HEK293 (cell line): ENCODE measurements around the gene PTHLH.

ENCODE experiments used
- CTCF ChIA-PET: fragments of 350-600 bp; formaldehyde crosslinking; extraction: SDS; loops from one replicate; lab custom pipeline; 2021; ENCODE audit warnings: antibody characterized with exemption; lab: Yijun Ruan, JAX
- POLR2A ChIA-PET: fragments of 300-600 bp; formaldehyde crosslinking; extraction: SDS; loops from one replicate; lab custom pipeline; 2020; ENCODE audit warnings: antibody characterized with exemption, inconsistent platforms; lab: Yijun Ruan, JAX
- H3K27ac ChIP-seq: fragments of 200-500 bp; sonication (Bioruptor generic); 2 replicates; pipeline ENCODE4 v1.5.1; 2014; ENCODE audit warnings: low read depth, low read length, control low read depth, inconsistent platforms; ENCODE audit errors: extremely low read depth
- H3K36me3 ChIP-seq, 2 experiments: fragments of 200-500 bp in 1 of 2; sonication (Bioruptor generic) in 1 of 2; 1 replicate in 1 of 2; 2 replicates in 1 of 2; pipeline ENCODE4 v1.5.1; 2014 to 2017; ENCODE audit warnings: inconsistent platforms in 2 of 2, low read length in 2 of 2; ENCODE audit not compliant: control insufficient read depth in 2 of 2, insufficient read depth in 1 of 2
- H3K4me1 ChIP-seq: fragments of 200-500 bp; sonication (Bioruptor generic); 2 replicates; pipeline ENCODE4 v1.5.1; 2014; ENCODE audit warnings: mild to moderate bottlenecking, low read length, inconsistent platforms; ENCODE audit not compliant: control insufficient read depth, insufficient read depth
- H3K4me3 ChIP-seq: 2 replicates; pipeline ENCODE4 v1.5.1; 2011; ENCODE audit warnings: low read depth, mild to moderate bottlenecking, control low read depth, low read length, moderate library complexity
- H3K9me3 ChIP-seq: fragments of 200-500 bp; sonication (Bioruptor generic); 2 replicates; pipeline ENCODE4 v1.5.1; 2014; ENCODE audit warnings: low read depth, low read length, inconsistent platforms; ENCODE audit not compliant: control insufficient read depth, insufficient read depth
- BCL11A ChIP-seq: fragments of 450-650 bp; formaldehyde crosslinking; IDR thresholded peaks from 2 replicates; pipeline ENCODE4 v1.5.1; 2016; ENCODE audit warnings: low read depth, missing biosample characterization, missing genetic modification characterization
- HOXD13 ChIP-seq: sonication (generic); formaldehyde crosslinking; IDR thresholded peaks from 2 replicates; pipeline ENCODE4 v1.8.0; 2022; ENCODE audit warnings: missing genetic modification reagents, borderline replicate concordance
- ZNF132 ChIP-seq: fragments of 450-650 bp; formaldehyde crosslinking; IDR thresholded peaks from 2 replicates; pipeline ENCODE4 v1.5.1; 2017; ENCODE audit warnings: missing biosample characterization, missing genetic modification characterization, borderline replicate concordance
- ZNF138 ChIP-seq: fragments of 450-650 bp; formaldehyde crosslinking; IDR thresholded peaks from 2 replicates; pipeline ENCODE4 v1.5.1; 2016; ENCODE audit warnings: missing biosample characterization, missing genetic modification characterization, borderline replicate concordance
- ZNF350 ChIP-seq: fragments of 450-650 bp; formaldehyde crosslinking; IDR thresholded peaks from 2 replicates; pipeline ENCODE4 v1.5.0; 2017; ENCODE audit warnings: missing biosample characterization, mild to moderate bottlenecking, missing genetic modification characterization
- ZNF404 ChIP-seq: fragments of 450-650 bp; formaldehyde crosslinking; IDR thresholded peaks from 2 replicates; pipeline ENCODE4 v1.5.1; 2017; ENCODE audit warnings: missing biosample characterization, missing genetic modification characterization
- ZNF530 ChIP-seq: fragments of 450-650 bp; formaldehyde crosslinking; IDR thresholded peaks from 2 replicates; pipeline ENCODE4 v1.5.1; 2016; ENCODE audit warnings: low read depth, missing biosample characterization, missing genetic modification characterization
- ZNF707 ChIP-seq: fragments of 450-650 bp; formaldehyde crosslinking; IDR thresholded peaks from 2 replicates; pipeline ENCODE4 v1.5.1; 2016; ENCODE audit warnings: missing biosample characterization, missing genetic modification characterization
- ZSCAN16 ChIP-seq: fragments of 450-650 bp; formaldehyde crosslinking; IDR thresholded peaks from 2 replicates; pipeline ENCODE4 v1.5.1; 2016; ENCODE audit warnings: missing biosample characterization, missing genetic modification characterization
- TF ChIP-seq, protein P1 (sequence below): fragments of 450-650 bp; formaldehyde crosslinking; IDR thresholded peaks from 2 replicates; pipeline ENCODE4 v1.5.1; 2016; ENCODE audit warnings: missing biosample characterization, missing genetic modification characterization, low read depth
- TF ChIP-seq, protein P2 (sequence below): fragments of 450-650 bp; formaldehyde crosslinking; IDR thresholded peaks from 2 replicates; pipeline ENCODE4 v1.5.1; 2017; ENCODE audit warnings: missing biosample characterization, mild to moderate bottlenecking, missing genetic modification characterization, moderate library complexity
- TF ChIP-seq, protein P3 (sequence below): IDR thresholded peaks from 2 replicates; pipeline ENCODE4 v1.6.1; 2011; ENCODE audit warnings: mild to moderate bottlenecking, low read depth, low read length, borderline replicate concordance
- TF ChIP-seq, protein P4 (sequence below): fragments of 450-650 bp; formaldehyde crosslinking; IDR thresholded peaks from 2 replicates; pipeline ENCODE4 v1.5.1; 2017; ENCODE audit warnings: missing biosample characterization, missing genetic modification characterization
- TF ChIP-seq, protein P5 (sequence below): fragments of 450-650 bp; formaldehyde crosslinking; IDR thresholded peaks from 2 replicates; pipeline ENCODE4 v1.5.1; 2016; ENCODE audit warnings: missing biosample characterization, missing genetic modification characterization, borderline replicate concordance
- TF ChIP-seq, protein P6 (sequence below): fragments of 450-650 bp; formaldehyde crosslinking; conservative IDR thresholded peaks from 2 replicates; pipeline ENCODE4 v1.5.1; 2016; ENCODE audit warnings: low read depth, missing biosample characterization, missing genetic modification characterization
- TF ChIP-seq, protein P7 (sequence below): fragments of 450-650 bp; formaldehyde crosslinking; IDR thresholded peaks from 2 replicates; pipeline ENCODE4 v1.5.1; 2016; ENCODE audit warnings: missing biosample characterization, missing genetic modification characterization

Gene PTHLH

DNA sequence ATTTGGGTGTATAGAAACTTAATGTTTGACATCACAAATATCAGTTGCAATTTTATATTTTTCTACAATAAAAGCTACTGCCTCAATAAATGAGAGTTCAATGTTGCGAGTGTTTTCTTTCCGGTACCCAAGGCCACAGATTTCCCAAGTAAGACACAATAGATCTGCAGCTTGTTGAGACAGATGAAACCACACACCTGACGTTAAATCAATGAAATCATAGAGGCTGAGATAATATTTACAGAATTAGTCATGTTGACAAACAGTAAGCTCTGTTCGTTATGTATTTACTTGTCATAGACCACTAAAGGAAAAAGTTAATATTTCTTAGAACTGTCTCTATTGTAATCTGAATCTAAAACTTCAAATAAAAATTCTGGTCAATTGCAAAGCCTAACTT, 49.2 kb upstream of the PTHLH start (continued):
- TF ChIP-seq ZNF132 (tag by site-specific recombination) (no peak), ZNF707 (tag by site-specific recombination) (no peak)
- TF ChIP-seq, all 188 proteins: peak for 0

DNA sequence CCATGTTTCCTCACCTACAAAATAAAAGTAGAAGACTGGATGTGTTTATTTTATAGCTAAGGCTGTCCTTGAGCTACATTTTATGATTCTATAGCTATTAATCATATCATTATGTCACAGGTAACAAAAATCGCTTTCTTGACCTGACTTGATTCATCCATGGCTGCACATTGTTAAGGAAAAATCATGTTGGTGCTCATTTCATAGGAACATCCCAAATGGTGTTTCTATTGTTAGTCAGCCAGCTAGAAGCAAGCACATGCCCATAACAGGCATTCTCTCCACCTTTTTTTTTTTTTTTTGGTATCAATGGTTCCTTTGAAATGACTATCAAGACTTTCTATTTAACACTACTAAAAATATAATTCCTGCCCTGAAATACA, 45.3 kb upstream of the PTHLH start:
- TF ChIP-seq, protein P1, sequence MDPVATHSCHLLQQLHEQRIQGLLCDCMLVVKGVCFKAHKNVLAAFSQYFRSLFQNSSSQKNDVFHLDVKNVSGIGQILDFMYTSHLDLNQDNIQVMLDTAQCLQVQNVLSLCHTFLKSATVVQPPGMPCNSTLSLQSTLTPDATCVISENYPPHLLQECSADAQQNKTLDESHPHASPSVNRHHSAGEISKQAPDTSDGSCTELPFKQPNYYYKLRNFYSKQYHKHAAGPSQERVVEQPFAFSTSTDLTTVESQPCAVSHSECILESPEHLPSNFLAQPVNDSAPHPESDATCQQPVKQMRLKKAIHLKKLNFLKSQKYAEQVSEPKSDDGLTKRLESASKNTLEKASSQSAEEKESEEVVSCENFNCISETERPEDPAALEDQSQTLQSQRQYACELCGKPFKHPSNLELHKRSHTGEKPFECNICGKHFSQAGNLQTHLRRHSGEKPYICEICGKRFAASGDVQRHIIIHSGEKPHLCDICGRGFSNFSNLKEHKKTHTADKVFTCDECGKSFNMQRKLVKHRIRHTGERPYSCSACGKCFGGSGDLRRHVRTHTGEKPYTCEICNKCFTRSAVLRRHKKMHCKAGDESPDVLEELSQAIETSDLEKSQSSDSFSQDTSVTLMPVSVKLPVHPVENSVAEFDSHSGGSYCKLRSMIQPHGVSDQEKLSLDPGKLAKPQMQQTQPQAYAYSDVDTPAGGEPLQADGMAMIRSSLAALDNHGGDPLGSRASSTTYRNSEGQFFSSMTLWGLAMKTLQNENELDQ (tag by site-specific recombination): no peak
- no peak for TF ChIP-seq ZNF404 (tag by site-specific recombination)
- TF ChIP-seq, protein P2, sequence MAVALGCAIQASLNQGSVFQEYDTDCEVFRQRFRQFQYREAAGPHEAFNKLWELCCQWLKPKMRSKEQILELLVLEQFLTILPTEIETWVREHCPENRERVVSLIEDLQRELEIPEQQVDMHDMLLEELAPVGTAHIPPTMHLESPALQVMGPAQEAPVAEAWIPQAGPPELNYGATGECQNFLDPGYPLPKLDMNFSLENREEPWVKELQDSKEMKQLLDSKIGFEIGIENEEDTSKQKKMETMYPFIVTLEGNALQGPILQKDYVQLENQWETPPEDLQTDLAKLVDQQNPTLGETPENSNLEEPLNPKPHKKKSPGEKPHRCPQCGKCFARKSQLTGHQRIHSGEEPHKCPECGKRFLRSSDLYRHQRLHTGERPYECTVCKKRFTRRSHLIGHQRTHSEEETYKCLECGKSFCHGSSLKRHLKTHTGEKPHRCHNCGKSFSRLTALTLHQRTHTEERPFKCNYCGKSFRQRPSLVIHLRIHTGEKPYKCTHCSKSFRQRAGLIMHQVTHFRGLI (tag by site-specific recombination): no peak
- no peak for TF ChIP-seq ZNF350 (tag by site-specific recombination)
- no peak for TF ChIP-seq ZSCAN16 (tag by site-specific recombination)
- TF ChIP-seq BCL11A (tag by site-specific recombination): no peak
- TF ChIP-seq, protein P3, sequence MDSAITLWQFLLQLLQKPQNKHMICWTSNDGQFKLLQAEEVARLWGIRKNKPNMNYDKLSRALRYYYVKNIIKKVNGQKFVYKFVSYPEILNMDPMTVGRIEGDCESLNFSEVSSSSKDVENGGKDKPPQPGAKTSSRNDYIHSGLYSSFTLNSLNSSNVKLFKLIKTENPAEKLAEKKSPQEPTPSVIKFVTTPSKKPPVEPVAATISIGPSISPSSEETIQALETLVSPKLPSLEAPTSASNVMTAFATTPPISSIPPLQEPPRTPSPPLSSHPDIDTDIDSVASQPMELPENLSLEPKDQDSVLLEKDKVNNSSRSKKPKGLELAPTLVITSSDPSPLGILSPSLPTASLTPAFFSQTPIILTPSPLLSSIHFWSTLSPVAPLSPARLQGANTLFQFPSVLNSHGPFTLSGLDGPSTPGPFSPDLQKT: no peak
- TF ChIP-seq, protein P4, sequence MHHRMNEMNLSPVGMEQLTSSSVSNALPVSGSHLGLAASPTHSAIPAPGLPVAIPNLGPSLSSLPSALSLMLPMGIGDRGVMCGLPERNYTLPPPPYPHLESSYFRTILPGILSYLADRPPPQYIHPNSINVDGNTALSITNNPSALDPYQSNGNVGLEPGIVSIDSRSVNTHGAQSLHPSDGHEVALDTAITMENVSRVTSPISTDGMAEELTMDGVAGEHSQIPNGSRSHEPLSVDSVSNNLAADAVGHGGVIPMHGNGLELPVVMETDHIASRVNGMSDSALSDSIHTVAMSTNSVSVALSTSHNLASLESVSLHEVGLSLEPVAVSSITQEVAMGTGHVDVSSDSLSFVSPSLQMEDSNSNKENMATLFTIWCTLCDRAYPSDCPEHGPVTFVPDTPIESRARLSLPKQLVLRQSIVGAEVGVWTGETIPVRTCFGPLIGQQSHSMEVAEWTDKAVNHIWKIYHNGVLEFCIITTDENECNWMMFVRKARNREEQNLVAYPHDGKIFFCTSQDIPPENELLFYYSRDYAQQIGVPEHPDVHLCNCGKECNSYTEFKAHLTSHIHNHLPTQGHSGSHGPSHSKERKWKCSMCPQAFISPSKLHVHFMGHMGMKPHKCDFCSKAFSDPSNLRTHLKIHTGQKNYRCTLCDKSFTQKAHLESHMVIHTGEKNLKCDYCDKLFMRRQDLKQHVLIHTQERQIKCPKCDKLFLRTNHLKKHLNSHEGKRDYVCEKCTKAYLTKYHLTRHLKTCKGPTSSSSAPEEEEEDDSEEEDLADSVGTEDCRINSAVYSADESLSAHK (tag by site-specific recombination): no peak
- TF ChIP-seq ZNF138 (tag by site-specific recombination): no peak
- no peak for TF ChIP-seq ZNF530 (tag by site-specific recombination)
- no peak for TF ChIP-seq HOXD13 (CRISPR knock-in tag)
- TF ChIP-seq, protein P5, sequence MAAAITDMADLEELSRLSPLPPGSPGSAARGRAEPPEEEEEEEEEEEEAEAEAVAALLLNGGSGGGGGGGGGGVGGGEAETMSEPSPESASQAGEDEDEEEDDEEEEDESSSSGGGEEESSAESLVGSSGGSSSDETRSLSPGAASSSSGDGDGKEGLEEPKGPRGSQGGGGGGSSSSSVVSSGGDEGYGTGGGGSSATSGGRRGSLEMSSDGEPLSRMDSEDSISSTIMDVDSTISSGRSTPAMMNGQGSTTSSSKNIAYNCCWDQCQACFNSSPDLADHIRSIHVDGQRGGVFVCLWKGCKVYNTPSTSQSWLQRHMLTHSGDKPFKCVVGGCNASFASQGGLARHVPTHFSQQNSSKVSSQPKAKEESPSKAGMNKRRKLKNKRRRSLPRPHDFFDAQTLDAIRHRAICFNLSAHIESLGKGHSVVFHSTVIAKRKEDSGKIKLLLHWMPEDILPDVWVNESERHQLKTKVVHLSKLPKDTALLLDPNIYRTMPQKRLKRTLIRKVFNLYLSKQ (tag by site-specific recombination): no peak
- TF ChIP-seq, protein P6, sequence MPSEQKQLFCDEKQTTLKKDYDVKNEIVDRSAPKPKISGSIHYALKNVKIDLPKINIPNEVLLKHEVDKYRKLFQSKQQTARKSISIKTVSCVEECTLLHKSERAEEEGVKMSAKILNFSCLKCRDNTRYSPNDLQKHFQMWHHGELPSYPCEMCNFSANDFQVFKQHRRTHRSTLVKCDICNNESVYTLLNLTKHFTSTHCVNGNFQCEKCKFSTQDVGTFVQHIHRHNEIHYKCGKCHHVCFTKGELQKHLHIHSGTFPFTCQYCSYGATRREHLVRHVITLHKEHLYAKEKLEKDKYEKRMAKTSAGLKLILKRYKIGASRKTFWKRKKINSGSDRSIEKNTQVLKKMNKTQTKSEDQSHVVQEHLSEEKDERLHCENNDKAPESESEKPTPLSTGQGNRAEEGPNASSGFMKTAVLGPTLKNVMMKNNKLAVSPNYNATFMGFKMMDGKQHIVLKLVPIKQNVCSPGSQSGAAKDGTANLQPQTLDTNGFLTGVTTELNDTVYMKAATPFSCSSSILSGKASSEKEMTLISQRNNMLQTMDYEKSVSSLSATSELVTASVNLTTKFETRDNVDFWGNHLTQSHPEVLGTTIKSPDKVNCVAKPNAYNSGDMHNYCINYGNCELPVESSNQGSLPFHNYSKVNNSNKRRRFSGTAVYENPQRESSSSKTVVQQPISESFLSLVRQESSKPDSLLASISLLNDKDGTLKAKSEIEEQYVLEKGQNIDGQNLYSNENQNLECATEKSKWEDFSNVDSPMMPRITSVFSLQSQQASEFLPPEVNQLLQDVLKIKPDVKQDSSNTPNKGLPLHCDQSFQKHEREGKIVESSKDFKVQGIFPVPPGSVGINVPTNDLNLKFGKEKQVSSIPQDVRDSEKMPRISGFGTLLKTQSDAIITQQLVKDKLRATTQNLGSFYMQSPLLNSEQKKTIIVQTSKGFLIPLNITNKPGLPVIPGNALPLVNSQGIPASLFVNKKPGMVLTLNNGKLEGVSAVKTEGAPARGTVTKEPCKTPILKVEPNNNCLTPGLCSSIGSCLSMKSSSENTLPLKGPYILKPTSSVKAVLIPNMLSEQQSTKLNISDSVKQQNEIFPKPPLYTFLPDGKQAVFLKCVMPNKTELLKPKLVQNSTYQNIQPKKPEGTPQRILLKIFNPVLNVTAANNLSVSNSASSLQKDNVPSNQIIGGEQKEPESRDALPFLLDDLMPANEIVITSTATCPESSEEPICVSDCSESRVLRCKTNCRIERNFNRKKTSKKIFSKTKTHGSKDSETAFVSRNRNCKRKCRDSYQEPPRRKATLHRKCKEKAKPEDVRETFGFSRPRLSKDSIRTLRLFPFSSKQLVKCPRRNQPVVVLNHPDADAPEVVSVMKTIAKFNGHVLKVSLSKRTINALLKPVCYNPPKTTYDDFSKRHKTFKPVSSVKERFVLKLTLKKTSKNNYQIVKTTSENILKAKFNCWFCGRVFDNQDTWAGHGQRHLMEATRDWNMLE (tag by site-specific recombination): no peak
- TF ChIP-seq, protein P7, sequence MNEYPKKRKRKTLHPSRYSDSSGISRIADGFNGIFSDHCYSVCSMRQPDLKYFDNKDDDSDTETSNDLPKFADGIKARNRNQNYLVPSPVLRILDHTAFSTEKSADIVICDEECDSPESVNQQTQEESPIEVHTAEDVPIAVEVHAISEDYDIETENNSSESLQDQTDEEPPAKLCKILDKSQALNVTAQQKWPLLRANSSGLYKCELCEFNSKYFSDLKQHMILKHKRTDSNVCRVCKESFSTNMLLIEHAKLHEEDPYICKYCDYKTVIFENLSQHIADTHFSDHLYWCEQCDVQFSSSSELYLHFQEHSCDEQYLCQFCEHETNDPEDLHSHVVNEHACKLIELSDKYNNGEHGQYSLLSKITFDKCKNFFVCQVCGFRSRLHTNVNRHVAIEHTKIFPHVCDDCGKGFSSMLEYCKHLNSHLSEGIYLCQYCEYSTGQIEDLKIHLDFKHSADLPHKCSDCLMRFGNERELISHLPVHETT (tag by site-specific recombination): no peak
- CTCF ChIA-PET: interaction anchor here (0.6 kb wide), 1 partner anchor 474 kb away, joined by 4 read pairs; no protein-coding TSS in a partner anchor
- POLR2A ChIA-PET: no interaction called here

More for the DNA sequence above, 45.3 kb upstream of the PTHLH start:
- H3K36me3 ChIP-seq: no peaks in the 10 kb centered on the region
- no peaks in the 10 kb centered on the region for H3K4me1 ChIP-seq
- H3K4me3 ChIP-seq: no peak overlapping the region
- H3K27ac ChIP-seq: no peak overlapping the region
- no peaks in the 10 kb centered on the region for H3K9me3 ChIP-seq
